ENCODE results near the gene TFG.
A peak's percentile ranks its signal among the peaks of the same experiment; 100 is the strongest.

TFG gene

DNA sequence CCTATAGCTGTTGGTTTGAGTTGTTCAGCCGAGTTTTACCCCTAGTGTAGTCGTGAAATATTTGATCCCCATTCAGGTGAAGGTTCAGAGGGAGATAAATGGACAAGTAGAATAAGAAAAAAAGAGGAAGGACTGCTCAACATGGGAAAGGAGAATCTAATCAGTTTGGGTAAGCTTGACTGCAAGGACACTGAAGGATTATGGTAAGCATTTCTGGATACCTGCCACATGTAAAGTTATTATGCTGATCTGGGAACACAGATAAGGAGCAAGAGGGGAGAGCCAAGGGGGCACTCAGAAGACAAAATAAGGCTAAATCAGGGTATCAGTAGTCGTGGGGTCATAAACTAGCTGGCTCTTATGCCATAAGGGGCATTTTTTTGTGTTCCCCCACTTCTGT, 49.9 kb downstream of the TFG start:
- DNase-seq = peak; percentile 53

DNA sequence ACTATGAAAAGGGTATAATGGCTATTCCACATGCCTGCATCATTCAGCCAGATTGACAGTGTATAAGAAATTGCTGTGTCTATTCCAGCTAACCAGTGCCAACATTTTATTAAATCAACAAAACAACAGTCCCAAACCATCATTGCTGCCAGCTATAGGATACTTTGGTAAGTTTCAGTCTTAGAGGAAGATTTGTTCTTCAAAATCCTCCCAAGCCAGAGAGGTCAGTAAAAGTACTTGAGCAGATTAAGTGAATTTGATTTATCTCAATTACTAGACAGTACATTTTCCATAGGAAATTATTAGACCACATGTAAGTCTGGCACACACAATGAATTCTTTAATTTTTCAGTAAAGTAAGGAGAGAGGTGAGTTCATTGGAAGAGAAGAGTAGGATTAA, 50.7 kb downstream of the TFG start:
- DNase-seq = no peak

DNA sequence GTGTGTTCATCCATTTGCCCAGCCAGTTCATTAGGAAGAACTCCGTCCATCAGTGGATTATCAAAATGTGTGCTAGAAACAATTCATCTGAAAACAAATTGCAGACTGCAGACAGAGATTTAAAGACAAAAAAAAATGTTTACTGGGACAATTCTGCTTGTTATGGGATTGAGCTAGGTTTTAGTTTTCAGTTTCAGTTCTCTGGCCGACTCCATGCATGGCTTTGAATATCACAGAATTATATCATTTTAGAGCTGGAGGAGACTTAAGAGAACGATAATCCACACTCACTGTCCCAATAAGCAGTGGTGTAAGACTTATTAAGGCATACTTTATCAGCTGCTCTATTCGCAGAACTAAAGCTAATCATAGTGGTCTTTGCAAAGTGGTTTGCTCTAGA, 51.1 kb downstream of the TFG start:
- DNase-seq = no peak

DNA sequence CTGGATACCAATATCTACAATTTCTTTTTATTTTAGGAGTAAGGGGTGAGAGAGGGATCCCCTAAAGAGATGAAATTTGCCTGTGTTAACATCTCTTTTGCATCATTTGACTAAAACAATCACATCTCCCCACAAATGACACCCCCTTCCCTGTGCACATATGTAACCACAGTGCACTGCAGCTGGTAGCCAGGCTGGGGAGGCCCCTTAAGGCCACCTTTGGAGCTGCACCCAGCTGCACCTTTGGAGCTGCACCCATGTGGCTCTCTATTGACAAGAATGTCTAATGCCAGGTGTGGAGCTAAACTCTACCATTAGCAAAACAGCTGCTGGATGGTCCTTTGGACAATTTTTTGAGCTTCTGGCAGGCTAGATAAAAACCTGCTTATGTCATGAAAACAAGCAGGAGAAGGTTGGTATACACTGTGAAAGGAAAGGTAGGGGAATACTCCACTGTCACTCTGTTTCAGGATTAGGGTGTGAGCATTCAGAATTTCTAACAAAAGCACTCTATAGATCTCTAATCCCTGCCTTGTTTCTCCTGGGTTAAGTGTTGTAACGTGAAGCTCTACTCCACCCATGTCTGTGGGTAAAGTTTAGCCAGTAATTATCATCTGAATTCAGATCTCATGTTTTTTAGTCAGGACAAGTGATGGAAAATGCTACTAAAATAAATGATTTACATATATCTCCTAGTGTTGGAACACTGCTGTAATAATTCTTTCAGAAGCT, 52.1 kb downstream of the TFG start:
- peak; percentile 24 for DNase-seq

DNA sequence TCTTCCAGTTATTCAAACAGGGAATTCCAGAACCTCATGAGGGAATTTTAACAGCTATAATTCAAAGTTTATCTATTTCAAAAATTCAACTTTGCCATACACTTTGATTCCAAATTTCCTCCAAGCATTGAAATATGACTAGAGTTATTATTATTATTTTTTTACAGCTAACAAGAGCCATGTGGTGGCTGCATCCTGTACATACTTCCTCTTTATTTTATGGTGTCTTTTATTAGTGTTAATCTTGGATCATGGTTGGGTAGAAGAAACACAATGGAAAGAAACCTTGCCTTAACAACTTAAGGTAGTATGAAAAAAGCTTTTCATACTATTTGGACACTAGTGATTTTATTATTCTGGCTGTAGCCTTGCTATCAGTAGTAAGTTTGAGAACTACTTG, 52.7 kb downstream of the TFG start:
- DNase-seq = peak; percentile 36

DNA sequence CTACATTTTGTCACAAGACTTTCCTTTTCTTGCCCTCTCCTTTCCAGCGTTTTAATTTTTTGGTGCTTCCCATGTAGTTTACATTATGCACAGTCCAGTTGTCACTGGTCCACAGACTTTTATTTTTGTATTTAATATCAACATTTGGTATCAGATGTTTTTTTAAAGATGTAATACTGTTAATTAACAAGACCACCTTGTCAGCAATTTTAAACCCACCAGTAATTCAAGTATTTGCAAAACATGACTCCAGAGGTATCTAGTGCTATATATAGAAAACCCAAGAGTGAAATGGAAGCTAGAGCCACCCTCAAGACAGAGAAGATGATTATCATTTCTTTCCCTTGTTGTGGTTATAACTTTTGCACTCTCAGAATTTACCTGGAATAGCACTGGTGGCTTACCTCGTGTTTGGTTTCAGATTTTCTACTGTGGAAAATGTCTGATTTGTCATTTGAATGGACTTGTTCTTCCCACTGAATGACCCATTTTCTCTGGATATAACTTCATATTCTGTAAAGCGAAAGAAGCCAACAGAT, 56.2 kb downstream of the TFG start:
- DNase-seq = no peak

DNA sequence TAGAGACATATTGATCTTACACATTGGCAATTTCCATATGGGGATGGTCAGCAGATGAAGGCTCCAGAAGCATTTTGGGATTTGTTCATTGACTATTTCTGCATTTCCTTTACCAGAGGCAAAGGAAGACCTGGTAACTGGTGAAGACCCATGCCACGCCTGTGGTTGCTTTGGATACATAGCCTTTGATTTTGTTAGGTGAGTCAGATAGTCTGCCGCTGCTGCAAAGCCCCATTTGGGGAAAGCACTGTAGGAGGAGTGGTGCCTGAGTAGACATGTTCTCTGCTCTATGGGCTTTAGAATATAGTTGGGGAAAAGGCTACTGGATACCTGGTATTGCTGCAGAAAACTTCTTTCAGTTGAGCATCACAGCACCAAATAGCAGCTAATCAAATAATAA, 56.8 kb downstream of the TFG start:
- no peak for DNase-seq

DNA sequence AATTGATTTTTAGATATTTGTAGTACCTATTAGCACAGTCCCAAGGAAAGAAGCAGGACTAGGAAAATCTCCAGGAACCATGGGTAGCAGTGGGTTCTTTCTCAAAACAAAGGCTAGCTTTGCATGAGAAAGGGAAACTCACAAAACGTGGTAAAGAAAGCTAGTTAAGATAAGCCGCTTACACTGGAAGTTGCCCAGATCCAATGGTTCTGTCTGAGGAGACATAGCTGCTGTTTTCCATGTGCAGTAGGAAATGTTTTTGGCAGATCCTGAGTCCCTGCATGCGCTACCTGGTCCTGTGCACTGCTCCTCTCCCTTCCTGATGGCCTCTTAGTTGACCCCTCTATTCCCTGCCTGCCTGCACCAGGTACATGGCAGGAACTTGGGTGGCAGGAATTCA, 60.4 kb downstream of the TFG start:
- no peak for DNase-seq

DNA sequence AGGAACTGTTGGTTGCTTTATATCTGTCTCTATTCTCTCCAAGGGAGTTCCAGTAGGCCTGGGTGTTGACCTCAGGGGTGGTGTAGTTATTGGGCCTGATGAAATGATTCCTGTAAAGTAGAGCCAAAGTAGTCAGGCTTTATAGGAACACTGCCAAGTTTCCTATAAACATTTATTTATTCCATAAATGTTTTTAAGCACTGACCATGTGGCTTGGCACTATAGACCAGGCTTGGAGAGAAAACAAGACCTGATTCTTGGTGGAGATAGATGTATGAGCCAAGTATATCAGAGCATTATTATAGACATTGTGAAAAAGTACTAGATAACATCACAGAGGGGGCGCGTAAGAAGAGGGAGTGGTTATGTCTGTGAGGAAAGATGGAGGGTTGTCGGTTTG, 65.9 kb downstream of the TFG start:
- DNase-seq = no peak

DNA sequence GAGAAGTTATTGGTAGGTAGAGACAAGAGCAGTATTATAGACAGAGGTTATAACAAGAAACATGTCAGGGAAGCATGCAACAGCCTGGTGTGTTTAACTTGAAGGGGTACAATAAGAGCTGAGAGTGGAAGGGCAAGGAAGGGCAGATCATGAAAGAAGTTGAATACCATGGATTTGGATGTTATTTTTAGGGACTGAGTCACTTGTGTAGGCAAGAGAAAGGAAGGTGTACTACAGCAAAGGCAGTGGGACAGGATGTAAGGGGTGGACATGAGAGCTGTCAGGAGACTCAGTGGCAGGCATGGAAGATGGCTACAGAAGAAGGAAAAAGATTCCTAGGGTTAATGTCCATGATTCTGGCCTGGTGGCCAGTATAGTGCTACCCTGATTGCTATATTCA, 66.4 kb downstream of the TFG start:
- no peak for DNase-seq

DNA sequence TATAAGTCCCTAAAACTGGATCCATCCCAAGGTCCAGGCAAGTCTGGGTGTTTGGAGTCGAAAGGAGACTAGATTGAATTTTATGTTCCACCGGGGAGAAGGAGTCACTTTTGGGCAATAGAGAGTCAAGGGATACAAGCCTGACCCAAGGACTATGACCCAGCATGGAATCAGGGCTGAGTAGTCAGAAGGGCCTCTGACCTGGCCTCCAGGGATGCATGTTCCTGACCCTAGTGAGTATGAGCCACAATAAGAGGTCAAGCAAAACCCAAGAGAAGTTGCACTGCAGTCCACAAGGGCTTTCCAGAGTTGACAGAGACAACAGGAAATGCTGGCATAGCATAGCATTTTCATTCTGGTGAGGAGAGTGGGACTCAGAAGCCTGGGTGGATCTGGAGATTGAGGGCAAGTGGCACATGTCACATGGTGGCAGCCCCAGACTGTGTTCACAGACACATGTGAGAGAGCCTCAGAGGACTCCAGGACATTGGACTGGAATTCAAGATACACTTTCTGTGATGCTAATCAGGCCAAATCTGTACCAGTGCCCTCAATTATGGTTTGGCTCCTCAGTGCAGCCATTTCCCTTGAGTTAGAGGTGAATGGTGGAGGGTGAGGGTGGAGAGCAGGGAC, 66.9 kb downstream of the TFG start:
- DNase-seq = no peak

DNA sequence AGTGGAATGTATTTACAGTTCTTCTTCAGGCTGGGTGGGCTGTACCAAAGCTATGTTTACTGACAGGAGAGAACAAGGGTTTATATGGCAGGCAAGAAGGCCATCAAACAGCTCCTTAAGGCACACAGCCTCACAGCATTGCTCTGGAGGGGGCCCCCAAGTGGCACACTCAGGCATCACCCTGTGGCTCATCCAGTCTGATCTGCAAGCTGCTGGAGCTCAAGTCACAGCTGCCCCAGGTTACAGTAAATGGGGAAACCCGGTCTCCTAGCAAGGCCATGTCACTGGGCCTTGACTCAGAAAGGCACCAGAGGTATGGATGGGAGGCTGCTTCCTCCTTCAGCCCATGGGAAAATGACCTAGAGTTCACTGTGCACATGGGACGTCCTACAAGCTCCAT, 67.5 kb downstream of the TFG start:
- no peak for DNase-seq

DNA sequence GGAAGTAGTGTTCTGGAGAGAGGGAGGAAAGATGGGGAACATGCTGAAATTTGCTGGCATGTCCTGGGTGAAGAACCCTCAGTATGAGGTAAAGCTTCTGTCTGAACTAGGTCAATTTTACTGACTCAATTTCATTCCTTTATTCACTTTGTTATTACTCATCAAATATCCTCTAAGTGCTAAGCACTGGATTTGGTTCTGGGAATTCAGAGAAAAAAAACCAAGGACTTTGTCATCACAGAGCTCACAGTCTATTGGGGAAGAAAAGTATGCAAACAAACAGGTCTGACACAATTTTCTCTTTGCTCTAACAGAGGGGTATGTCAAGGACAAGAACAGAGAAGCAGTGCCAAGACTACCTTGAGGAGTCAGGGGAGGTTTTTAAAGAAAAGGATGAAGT, 68.0 kb downstream of the TFG start:
- no peak for DNase-seq

DNA sequence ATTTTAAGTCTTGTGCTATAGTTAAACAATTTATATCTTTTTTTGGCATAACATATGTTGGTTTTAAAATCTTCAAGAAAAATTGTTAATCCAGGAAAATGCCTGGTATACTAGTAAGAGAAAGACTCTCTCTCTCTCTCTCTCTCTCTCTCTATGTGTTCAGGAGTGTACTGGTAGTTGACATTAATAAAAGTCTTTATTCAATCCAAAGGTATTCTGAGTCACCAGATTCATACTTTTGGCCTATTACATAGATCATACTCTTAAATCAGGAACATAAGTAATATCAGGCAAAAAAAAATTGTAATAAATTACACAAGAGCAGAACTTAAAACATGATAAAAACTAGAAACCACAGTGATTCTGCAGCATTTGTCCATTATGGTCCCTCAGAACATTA, 70.2 kb downstream of the TFG start:
- DNase-seq = peak; percentile 13

DNA sequence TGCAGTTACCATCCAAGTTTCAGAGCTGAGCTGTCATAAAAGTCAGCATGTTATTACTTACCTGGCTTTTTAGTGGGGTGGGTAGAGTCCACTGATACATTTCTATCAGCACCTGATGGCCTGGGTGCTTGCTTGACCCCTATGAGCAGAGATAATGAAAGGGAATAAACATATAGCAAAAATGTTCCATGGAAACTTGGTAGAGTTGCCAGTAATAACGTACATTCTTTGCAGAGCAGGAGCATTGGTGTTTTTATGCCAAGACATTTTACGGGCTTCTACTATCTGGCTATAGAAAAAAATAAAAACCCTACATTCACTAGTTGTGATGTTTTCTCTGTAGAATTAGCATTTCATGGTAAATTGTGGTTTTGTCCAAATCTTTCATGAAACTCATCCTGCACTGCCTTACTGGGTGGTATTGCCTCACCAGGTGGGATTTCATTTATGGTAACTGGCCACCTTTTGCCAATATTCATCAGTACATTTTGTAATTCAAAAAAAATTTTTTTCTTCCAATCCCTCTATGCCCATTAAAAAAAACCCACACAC, 70.9 kb downstream of the TFG start:
- no peak for DNase-seq

DNA sequence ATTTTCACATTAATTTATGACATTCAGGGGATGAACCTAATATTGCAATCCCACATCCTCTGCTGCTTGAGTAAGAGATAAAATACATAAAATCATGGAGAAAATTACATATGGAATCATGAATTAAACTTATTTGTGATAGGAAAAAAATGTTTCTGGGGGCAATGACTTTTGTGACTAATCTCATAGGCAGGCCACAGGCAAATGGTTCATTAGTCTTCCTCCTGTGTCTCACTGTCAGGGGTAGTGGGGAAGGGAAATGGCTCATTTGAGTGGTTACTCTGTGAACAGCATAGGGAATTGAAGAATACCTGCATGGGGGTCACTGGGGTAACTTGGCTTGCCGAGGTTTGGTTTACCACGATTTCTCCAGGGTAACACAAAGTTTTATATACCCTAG, 72.0 kb downstream of the TFG start:
- no peak for DNase-seq

DNA sequence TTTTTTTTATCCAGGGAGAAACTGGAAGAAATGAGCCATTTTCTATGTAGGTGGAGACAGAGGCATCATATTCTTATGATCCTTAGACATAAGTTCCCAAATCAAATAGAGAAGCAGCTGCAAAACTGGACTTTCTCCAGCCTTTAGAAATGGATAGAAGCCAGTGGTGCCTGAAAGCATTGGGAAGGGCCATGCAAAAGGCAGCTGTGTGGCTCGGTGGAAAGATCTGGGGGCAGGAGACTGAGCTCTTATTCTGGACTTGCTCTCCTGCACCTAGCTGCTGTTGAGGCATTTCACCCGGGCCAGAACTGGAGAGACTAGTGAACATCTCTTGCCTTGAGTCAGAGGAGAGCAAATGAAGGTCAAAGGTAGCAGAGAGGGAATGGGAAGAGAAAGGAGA, 73.1 kb downstream of the TFG start:
- DNase-seq = no peak

DNA sequence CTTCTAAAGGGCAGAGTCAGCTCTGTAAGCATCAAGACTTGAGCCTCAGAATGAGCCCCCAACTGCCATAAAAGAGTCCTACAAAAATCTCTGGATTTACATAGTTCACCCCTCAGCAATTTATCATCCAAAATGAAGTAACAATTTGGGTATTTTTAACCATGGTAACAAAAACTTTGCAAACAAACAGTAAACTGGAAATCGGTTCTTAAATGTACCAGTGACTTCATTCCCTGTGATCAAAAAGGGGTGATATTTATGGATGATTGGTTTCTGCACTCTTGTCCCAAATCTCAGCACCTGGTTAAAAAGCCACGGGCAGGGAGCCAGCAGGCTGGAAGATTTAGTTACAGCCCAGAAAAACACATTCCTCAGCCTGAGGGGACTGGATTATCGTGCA, 73.6 kb downstream of the TFG start:
- no peak for DNase-seq

DNA sequence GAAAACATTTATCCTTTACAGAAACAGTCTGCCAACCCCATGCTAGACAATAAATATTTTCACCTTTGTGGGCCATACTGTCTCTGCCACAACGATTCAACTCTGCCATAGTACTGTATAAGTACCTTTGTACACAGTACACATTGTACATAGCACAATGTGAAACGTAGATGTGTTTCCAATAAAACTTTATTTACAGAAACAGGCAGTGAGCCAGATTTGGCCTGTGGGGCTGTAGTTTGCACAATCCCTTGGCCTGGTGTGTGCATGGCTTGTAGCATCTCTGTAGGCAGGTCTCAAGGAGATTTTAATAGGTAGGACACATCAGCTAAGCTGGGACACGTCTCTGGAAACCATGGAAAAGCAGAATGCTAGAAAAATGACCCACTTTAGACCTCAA, 74.3 kb downstream of the TFG start:
- no peak for DNase-seq

DNA sequence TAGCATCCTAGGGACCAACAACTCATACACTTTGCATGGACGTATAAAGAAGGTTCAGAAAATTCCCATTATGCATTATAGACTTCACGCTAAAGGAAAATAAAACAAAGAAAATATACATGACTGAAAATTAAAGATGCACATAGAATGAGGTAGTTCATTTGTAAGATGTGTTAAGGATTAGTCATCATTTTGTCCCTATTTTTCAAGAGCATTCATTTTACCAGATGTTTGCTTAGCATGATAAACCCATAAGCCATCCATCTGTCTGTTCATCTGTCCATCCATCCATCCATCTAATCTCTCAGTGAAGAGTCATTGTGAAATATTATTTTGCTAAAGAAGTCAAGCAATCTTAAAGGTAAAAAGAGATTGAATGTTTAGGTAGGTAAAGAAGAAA, 80.3 kb downstream of the TFG start:
- DNase-seq = no peak

DNA sequence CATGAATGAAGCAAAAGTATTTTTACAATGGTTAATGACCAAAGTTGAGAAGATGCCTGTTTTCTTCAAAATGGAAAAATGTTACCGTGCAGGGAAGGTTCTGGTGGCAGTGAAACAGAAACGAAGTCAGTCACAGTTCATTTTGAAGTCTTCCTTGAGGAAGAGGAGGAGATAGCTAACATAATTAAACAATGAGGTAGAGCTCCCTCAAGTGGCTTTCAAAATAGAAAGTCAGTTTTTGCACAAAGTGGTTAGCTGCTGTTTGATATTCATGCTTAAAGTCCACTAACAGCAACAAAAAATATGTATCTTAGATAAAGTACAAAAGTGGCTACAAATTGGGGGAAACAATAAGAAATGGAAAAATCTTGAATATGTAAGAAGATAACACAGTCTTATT, 87.3 kb downstream of the TFG start:
- DNase-seq = peak; percentile 62

DNA sequence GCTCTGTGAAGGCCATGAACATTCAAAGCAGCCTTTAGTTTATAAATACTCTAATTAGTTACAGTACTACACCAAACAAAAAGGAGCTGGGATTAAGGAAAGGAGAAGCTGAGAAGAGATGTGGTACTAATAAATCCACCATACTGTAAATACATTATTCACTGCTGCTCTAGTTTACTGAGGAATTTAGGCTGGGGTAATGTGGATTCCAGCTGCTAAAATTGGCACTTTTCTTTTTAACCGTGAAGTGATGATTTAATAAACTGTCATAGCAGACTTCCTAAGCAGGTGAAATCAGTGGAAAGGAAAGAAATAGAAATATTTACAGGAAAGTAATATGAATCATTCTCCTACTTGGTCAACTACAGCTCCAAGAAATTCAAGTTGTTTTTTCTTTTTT, 88.7 kb downstream of the TFG start:
- DNase-seq = no peak
